ENCODE measurements around the gene ITGB4.
"Not testable (repeated sequence)": the region's sequence is repeated elsewhere in the genome, so short reads cannot be mapped to it uniquely, and the experiment has no call there.

The ITGB4 gene

DNA sequence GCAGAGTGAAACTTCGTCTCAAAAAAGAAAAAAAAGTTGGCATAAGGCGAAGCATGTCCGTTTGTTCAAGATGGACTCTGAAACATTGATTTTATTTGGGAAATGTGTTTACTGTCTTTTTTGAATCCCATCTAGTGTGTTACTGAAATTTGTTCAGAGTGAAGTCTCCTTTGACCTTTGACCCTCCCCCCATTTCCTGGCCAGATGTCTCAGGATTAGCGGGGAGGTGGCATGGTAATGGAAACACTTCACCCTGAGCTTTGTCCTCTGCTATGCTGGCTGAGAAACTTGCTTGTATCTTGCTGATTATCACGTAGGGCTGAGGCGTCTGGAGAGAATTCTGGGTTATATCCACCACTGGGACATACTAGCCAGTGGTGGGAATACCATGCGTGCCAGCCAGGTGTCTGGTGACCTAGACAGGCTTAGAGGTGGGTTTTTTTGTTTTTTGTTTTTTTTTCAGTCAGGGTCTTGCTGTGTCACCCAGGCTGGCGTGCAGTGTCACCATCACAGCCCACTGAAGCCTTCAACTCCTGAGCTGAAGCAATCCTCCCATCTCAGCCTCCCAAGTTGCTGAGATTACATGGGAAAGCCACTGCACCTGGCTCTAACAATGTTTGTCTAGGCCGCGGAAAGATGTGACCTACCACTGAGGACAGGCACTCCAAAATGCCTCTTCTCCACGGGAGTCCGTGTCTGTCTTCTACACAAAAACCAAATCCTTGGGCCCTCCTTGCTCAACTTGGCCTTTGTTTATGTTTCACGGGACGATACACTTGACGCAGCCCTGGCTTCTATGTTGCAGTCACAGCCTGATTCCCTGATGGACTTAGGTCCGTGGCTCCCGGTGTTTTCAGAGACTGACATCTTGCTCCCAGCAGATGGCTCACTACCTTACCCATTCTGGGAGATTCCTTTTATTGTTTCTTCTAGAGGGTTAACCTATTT is 50.3 kb downstream of the ITGB4 start:
- peak; percentile 58 for DNase-seq (ENCODE audit: low read depth)

- no peak for DNase-seq (ENCODE audit: low read depth)
Observed at GRCh38 chr17:75773121-75773807, 52.0 kb downstream of the ITGB4 start.

- DNase-seq (ENCODE audit: low read depth) = no peak
Observed at GRCh38 chr17:75773808-75774470, 52.7 kb downstream of the ITGB4 start.

DNA sequence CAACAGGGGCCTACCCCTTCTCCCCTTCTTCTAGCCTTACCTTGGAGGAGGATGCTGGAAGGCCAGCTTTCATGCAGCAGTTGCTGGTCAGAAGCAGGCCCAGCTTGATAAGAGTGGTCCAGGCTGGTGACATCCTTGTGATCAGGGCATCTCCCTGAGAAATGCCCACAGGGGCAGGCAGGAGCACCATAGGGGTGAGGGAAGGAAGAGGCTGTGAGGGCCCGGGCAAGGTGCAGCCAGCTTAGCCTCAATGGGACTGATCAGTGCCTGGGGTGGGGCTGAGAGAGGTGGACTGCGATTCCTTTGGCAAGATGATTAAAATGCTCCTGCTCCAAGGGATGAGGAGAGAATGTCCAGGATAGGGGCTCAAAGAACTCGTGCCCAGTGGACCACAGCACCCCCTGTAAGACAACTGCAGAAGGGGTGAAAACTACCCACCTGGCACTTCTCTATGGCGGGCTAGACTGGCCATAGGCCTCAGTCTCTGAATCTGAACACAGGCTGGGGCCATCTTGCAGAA is 53.3 kb downstream of the ITGB4 start:
- DNase-seq (ENCODE audit: low read depth) = no peak

DNA sequence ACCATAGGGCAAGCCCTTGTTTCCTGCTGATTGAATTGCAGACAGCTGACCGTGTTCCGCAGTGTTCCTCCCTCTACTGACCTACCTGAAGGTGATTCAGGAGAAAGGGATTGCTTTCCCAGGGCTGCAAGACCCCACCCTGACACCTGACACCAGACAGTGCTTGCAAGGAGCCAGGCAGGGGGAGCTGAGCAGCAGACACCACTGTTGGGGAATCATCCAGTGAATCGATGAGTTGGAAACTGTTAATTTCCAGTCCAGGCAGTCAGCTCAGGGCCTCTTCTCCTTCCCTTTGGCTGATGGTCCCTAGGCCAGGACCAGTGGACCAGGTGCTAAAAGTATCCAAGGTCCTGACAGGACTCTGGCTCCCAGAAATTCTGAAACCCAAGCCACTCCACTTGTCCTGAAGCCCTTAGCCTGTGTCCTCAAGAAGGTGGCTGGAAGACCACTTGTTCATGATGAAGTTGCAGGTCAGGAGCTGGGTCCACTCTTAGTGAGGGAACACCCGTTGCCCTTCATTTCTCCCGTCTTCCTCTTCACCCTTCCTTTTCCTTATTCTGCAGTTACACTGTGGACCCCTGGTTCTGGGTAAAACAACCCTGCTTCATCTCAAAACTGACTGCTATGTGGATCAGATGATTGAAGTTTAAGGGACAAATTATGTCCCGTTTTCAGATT is 53.9 kb downstream of the ITGB4 start:
- DNase-seq (ENCODE audit: low read depth) = peak; percentile 42

DNA sequence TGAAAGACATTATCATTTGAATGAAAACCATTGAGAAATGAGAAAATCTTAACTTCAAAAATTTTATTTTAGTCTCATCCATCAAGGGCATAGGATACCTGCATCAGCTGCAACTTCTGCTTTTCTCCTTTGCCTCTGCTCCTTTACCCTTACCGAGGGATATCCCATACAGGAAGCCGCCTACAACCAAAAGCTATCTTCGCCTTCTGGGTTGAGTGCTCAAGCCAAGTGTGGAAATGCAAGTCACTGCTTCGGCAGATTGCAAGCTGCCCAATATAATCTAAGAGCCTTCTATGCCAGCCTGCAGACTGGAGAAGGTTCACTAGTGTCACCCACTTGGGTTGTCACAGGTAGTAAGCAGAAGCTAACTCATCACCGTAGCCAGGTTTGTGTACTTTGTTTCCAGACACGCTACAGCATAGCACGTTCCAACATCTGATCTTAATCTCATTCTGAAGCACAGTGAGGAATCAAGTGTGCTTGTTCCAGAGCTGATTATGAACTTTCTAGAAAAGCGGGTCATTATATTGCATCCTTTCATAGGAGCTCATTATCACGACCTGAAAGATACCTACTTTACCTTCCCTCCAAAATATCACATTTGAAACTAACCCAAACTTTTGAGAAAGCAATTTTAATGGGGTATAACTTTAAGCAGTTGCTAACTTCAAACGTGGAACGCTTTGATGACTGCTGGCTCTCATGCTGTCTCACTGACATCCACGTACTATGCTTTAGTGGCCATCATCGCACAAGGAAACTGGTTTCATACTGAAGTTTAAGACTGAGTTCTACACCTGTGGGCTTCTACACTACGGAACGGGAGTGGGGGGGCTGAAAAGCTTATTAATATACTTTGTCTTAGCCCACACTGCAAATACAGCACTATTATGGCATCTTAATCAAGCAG is 55.4 kb downstream of the ITGB4 start:
- DNase-seq (ENCODE audit: low read depth) = no peak

GRCh38 chr17:75777296-75777922 is 56.1 kb downstream of the ITGB4 start:
- DNase-seq (ENCODE audit: low read depth) = no peak

DNA sequence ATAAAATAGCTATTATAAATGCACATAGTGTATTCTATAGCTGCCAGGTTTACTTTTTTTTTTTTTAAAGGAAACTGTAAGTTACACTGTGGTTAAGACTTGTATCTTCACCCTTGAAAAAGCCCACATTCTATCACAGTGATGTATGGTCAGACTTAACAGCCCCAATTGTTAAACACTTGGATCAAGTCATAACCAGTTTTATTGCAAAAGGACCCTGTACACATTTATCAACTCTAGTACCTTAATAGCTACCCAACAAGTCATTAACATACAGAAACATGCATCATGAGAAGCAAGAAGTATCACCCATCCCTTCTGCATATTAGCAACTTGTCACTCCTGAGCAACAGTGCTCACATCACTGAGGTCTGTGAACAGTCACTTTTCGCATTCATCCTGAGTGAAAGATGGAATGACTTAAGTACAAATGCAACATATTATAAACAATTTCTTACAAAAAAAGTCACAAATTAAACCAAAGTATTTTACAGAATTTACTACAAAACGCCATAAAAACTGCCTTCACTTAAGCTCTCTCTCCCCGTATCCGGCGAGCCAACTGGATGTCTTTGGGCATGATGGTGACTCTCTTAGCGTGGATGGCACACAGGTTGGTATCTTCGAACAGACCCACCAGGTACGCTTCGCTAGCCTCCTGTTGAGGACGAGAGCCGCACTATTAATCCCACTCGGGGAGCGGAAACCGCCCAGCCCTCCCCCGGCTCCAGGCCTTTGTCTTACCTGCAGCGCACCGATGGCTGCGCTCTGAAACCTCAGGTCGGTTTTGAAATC is 57.0 kb downstream of the ITGB4 start:
- DNase-seq (ENCODE audit: low read depth) = not testable (repeated sequence)

- DNase-seq (ENCODE audit: low read depth) = no peak
Observed at GRCh38 chr17:75778861-75779249, 57.6 kb downstream of the ITGB4 start.

GRCh38 chr17:75779250-75779986 is 58.2 kb downstream of the ITGB4 start:
- DNase-seq (ENCODE audit: low read depth) = peak; percentile 100

DNA sequence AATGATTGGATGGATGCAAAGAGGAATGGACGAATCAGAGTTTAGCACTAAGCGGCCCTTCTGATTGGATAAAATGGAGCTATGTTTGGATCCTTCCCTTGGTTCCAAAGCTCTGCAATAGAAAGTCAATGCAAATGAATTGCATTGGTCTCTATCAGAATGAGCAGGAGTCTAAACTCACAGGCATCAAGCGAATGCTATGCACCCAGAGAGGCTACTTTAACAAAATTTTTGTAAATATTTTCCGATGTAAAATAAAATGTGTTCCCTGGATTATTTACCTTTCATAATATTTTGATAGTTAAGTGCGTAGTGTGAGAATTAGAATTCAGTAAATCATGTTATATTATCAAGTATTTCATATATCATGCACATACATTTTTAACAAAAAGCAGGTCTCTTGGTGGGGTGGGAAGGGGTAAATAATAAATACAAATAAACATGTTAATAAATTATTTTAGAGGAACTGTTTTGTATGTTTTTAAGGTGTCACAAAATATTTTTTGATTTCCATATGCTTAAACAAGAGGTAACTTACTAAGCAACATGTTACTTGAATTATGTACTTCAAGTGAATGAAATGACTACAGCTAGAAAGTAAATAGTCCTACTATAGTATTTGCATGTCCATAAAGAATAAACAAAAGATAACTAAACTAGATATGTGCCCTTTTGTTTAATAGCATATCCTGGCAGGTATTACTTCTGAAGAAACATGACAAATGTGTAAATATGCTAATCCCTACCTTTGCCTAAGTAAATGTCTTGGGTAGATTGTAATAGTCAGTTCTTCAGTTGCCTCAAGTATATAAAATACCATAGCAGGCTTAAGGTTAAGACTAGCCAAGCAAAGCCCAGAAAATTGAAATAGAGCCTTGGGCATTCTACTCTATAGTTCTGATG is 59.0 kb downstream of the ITGB4 start:
- DNase-seq (ENCODE audit: low read depth) = no peak

DNA sequence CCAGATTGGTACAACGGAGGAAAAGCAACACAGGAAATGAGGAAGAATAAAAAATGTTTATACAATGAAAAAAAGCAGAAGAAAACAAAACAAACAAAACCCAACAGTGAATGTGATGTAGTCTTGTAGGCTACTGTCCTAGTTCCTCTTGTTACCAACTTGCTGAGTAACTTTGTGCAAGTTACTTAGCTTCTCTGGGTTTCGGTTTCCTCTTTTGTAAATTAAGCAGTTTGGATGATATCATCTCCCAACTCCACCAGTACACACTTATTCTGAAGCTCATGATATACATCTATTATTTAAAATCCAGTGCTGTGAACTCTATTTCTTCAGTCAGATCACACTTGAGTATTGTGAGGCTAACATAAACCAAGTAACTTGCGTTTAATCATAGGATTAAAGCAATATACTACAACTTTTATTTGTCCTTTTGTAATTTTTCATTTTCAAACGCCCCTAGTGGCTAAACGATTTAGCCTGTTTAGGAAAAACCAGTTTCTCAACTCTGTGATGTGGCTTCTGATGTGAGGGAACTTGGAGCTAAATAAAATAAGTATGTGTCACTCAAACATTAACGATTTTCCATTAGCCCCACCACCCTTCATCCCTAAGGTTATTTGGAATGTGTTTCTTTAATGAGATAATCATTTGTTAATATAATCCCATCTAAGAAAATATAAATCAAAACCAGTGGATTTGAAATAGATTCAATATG is 62.0 kb downstream of the ITGB4 start:
- peak; percentile 84 for DNase-seq (ENCODE audit: low read depth)

GRCh38 chr17:75783803-75784472 is 62.7 kb downstream of the ITGB4 start:
- DNase-seq (ENCODE audit: low read depth) = no peak

DNA sequence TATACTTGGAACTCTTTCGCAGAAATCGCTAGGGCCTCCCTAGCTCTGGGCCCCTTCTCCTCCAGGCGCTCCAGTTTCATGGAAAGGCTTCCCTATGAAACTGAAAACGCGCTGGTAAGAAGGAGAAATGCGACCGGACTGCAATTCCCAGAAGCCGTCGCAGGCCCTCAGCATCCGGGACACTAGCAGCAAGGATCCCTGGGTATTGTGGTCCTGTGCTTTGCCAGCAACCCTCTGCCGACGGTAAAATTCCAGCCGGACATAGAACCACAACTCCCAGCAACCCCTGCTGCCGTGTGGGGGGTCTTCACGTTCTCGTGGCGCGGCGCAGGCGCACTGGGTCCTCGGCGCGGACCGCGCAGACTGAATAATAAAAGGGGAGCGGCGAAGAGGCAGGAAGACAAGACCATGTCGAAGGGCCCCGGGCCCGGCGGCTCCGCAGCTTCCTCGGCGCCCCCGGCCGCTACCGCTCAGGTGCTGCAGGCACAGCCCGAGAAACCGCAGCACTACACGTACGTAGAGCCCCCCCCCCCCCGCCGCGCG is 63.3 kb downstream of the ITGB4 start, which contains the start of gene UNK:
Gene UNK (plus strand): TSS at position 334 of the 543 bp plus-strand sequence. CDS start 75 bp downstream, at position 409.
- peak; percentile 100 for DNase-seq (ENCODE audit: low read depth)

- DNase-seq (ENCODE audit: low read depth) = peak; percentile 94
Observed at GRCh38 chr17:75785016-75785890, 64.0 kb downstream of the ITGB4 start.

All from ELR (cell line).